Heart right ventricle (tissue), 16 donors: ENCODE data around the gene TMCO2. TPM values are rescaled to one million over a fixed set of nuclear protein-coding genes. Genes with fewer than 3 reads are reported as not detected.

Experiments used
- ATAC-seq, 8 donors: fragments of 200-7000 bp; cut with Tn5 transposase; one replicate each; pipeline ENCODE4 v1.9.1; 2020; ENCODE audit warnings: mild to moderate bottlenecking in 8 of 8, moderate library complexity in 8 of 8, moderate number of reproducible peaks in 1 of 8
- DNase-seq, 2 donors: peaks; one replicate each; pipeline ENCODE4 v3.0.0-alpha.2; 2020
- H3K27ac ChIP-seq, 10 donors: fragments of 200-600 bp; sonication (generic) in 2 of 10; one replicate each; pipeline versions ENCODE4 v1.5.0 to v1.8.0; 2020 to 2022; ENCODE audit warnings: mild to moderate bottlenecking in 3 of 10
- H3K27me3 ChIP-seq, 7 donors: fragments of 200-600 bp; one replicate each; pipeline ENCODE4 v1.8.0; 2021 to 2022; ENCODE audit warnings: mild to moderate bottlenecking in 2 of 7
- H3K36me3 ChIP-seq, 9 donors: fragments of 200-600 bp; sonication (generic) in 1 of 9; one replicate each; pipeline versions ENCODE4 v1.5.0 to v1.8.0; 2020 to 2022; ENCODE audit warnings: mild to moderate bottlenecking in 2 of 9
- H3K4me1 ChIP-seq, 9 donors: fragments of 200-600 bp; sonication (generic) in 1 of 9; one replicate each; pipeline versions ENCODE4 v1.5.0 to v1.8.0; 2020 to 2022; ENCODE audit warnings: mild to moderate bottlenecking in 4 of 9
- H3K4me3 ChIP-seq, 10 donors: fragments of 200-600 bp; sonication (generic) in 2 of 10; one replicate each; pipeline versions ENCODE4 v1.5.0 to v1.8.0; 2020 to 2022; ENCODE audit warnings: mild to moderate bottlenecking in 7 of 10, moderate library complexity in 2 of 10
- H3K9me3 ChIP-seq, 11 donors: fragments of 200-600 bp in 10 of 11; sonication (generic) in 2 of 11; one replicate each; pipeline versions ENCODE4 v1.5.0 to v1.8.0; 2013 to 2022; ENCODE audit warnings: mild to moderate bottlenecking in 2 of 11, control low read depth in 1 of 11, moderate library complexity in 1 of 11
- CTCF ChIP-seq, 9 donors: fragments of 200-600 bp; sonication (generic) in 2 of 9; IDR thresholded peaks; one replicate each; pipeline versions ENCODE4 v1.5.0 to v1.8.0; 2021 to 2022; ENCODE audit warnings: antibody characterized with exemption in 9 of 9, mild to moderate bottlenecking in 5 of 9, moderate library complexity in 1 of 9
- WGBS, 2 donors: extraction: QIAGEN DNeasy Blood & Tissue Kit; methylation state at CpG; one replicate each; pipeline ENCODE4 v1.1.7; 2013; ENCODE audit warnings: inconsistent platforms in 1 of 2; 5-methylcytosine and 5-hydroxymethylcytosine counted together
- intact Hi-C, 10 donors: fragments of 100-400 bp; cut with DNase I; formaldehyde crosslinking; loops; one replicate each; pipeline versions ENCODE4 v1.11.1 to v1.14.2; 2022
- polyA plus RNA-seq, 2 donors: library from polyadenylated mRNA; stranded (reverse); fragments of 200-250 nt; gene quantifications; one replicate each; pipeline ENCODE4 v1.2.3, GENCODE V29; 2013
- total RNA-seq, 10 donors: library from RNA; stranded (reverse); fragmentation: NEBNext Ultra II Directional in 3 of 10; extraction: Animal tissue kit (Norgen Biotek cat#: 25700) in 3 of 10; gene quantifications; one replicate each; pipeline versions ENCODE4 v1.2.1 to v1.2.4, GENCODE V29; 2021 to 2023
- donor health status: Arrhythmogenic right ventricular cardiomyopathy.
- donor health status: ischemic (EF 13 %, LVEDD 7.1; RV severe dilation, severe dysfunction).
- donor health status: healthy with polysubstance abuse.
- donor health status: DM: no; HTN: yes; CAD: no.
- donor health status: DM: no; HTN: no; CAD: no.
- donor health status: ischemic (EF 25% LVEDD 6.9; RV normal size, moderate dysfunction).
- donor health status: ischemic (EF 25% LVEDD 5.7; RV mildly dilated, moderate dysfunction).
- donor health status: healthy.
- donor health status: DM: yes; HTN: yes; CAD: no.
- donor health status: Ischemic cardiomyopathy.
- donor health status: ischemic (EF 35%, LVEDD 5.7; RV mildly dilated, moderate dysfunction).
- donor health status: nonischemic (EF 11% LVEDD 7.7; RV severe dilation, severe dysfunction).
- donor health status: DM: yes; HTN: yes; CAD: no.
- donor health status: PGD.
- donor health status: ischemic (EF 29% LVEDD 5.4; RV normal size, mild dysfunction).
- donor health status: nonischemic (EF 23%, LVEDD 6.1; RV moderate dilation, normal function).

The TMCO2 gene
- total and polyA plus RNA-seq, 12 donors = not detected

GRCh38 chr1:40243351-40243750, 4.4 kb upstream of the TMCO2 start:
- H3K27me3 ChIP-seq = no peaks in the 10 kb centered on the region

GRCh38 chr1:40244138-40244744, 3.5 kb upstream of the TMCO2 start:
- no peaks in the 10 kb centered on the region for H3K27me3 ChIP-seq
- DNase-seq (no peak), ATAC-seq (peak in 1 of 8 donors; percentile 72)
- no peak for TF ChIP-seq CTCF (IDR thresholded peaks at IDR 0.05)
- WGBS, 2 donors = 62 to 69% methylated on average over 4 of the region's 4 CpGs
- H3K4me1 ChIP-seq = peaks cover 0 to 13% (median 8%) of the 10 kb centered on the region in 9 donors
- intact Hi-C loops = no loop called here
- no peaks in the 10 kb centered on the region for H3K9me3 ChIP-seq
- no peak overlapping the region for H3K27ac ChIP-seq
- H3K4me3 ChIP-seq = no peak overlapping the region
- H3K36me3 ChIP-seq = peaks cover 0 to 13% (median 0%) of the 10 kb centered on the region in 9 donors

More at GRCh38 chr1:40243351-40243750, 4.4 kb upstream of the TMCO2 start:
- TF ChIP-seq CTCF (IDR thresholded peaks at IDR 0.05) = no peak
- Histone ChIP-seq H3K36me3 (peaks cover 0 to 22% (median 4%) of the 10 kb centered on the region in 9 donors), H3K9me3 (no peaks in the 10 kb centered on the region), H3K27ac (no peak overlapping the region), H3K4me1 (peaks cover 0 to 13% (median 8%) of the 10 kb centered on the region in 9 donors), H3K4me3 (no peak overlapping the region)
- ATAC-seq (no peak), DNase-seq (no peak)
- 43 to 47% methylated on average over 2 of the region's 2 CpGs for WGBS, 2 donors
- intact Hi-C loops = no loop called here

- Histone ChIP-seq H3K27me3 (no peaks in the 10 kb centered on the region), H3K36me3 (no peaks in the 10 kb centered on the region), H3K9me3 (no peaks in the 10 kb centered on the region), H3K27ac (no peak overlapping the region), H3K4me1 (peaks cover 0 to 13% (median 8%) of the 10 kb centered on the region in 9 donors), H3K4me3 (no peak overlapping the region)
- TF ChIP-seq CTCF (IDR thresholded peaks at IDR 0.05) = no peak
- no peak for ATAC-seq
- intact Hi-C loops = no loop called here
- 93 to 95% methylated on average over 3 of the region's 3 CpGs for WGBS, 2 donors
- DNase-seq = no peak
Measured at GRCh38 chr1:40245686-40246085, 2.1 kb upstream of the TMCO2 start.

- ATAC-seq = no peak
Measured at GRCh38 chr1:40248412-40248811, 675 bp downstream of the TMCO2 start.

More at GRCh38 chr1:40248412-40248811, 675 bp downstream of the TMCO2 start:
- TF ChIP-seq CTCF (IDR thresholded peaks at IDR 0.05) = no peak
- no peak for DNase-seq
- intact Hi-C loops = no loop called here
- Histone ChIP-seq H3K27me3 (no peaks in the 10 kb centered on the region), H3K36me3 (no peaks in the 10 kb centered on the region), H3K4me3 (no peak overlapping the region), H3K27ac (no peak overlapping the region), H3K9me3 (no peaks in the 10 kb centered on the region), H3K4me1 (peaks cover 0 to 12% (median 5%) of the 10 kb centered on the region in 9 donors)
